HG02763 (cell line): Measurements from ENCODE around the gene EXOSC7.

Source experiments
- ATAC-seq: cut with Tn5 transposase; IDR thresholded peaks from one replicate; pipeline ENCODE4 v1.9.1; 2021; ENCODE audit warnings: mild to moderate bottlenecking, moderate library complexity; ENCODE audit not compliant: unreplicated experiment

EXOSC7 gene

DNA sequence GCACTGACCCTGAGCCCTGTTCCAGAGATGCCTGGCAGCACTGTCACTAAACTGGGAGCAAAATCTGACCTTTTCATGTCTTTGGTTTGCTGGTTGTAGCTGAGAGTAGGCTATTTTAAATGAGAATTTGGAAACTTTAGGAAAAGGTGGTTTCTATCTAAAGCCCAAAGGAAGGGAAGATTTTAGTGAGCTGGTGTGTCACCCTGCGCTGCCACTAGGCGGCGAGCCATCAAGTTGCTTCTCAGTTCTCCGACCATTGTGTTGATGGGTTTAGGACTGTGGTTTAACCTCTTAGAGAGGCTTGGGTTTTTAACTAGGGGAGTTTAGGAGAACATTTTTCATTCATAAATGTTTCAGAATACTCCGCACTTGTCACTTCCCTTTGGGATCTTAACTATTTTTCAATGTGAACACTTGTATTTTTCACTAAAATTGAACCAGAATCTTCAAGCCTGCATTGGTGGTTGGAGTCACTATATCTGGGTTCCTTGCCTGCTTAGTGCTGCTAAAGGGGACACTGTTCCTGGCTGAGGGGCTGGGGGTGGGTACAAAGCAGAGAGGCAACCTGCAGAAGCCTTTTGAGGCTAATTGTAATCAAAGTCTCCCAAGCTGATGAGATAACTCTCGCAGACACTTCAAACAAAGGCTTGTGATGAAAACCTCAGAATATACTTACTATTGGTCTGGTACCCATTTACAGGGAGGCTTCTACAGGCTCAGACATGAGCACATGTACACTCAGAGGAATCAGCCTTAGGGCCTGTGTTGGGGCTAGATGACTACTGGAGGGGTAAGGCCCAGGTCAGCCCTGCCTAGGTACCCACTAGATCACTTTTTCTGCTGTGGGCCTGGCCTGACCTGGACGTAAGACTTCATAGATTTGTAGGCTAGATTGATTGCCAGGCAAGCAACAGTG, 16.8 kb downstream of the EXOSC7 start:
- ATAC-seq = no peak

DNA sequence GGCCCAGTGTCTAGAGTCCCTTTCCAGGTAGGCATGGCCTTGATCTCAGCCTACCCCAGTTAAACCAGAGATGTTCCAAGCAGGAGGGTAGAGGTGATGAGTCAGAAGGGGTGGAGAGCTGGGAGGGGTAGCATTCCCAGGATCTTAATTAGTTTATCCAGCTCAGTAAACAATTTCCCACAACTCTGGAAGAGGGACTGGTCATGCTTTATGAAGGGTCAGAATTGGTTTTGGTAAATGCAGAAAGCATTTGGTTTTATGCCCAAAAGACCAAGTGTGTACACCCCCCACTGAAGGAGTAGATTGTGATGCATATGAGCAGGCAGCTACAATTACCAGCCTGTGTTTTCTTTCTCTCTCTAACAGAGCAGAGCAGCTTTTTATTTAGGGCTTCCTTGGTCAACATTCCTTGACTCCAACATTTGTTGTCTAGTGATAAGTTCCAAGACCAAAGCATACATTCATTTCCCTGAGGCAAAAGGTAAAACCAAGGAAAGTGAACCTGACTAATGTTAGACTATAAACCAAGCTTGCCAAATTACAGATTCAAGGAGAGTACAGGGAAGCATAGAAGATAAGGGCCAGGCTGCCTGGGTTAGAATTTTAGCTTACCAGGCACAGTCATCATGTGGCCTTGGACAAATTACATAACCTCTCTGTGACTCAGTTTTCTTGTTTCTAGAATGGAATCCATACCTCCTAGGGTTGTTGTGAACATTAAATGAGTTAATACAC, 17.6 kb downstream of the EXOSC7 start:
- ATAC-seq = no peak

DNA sequence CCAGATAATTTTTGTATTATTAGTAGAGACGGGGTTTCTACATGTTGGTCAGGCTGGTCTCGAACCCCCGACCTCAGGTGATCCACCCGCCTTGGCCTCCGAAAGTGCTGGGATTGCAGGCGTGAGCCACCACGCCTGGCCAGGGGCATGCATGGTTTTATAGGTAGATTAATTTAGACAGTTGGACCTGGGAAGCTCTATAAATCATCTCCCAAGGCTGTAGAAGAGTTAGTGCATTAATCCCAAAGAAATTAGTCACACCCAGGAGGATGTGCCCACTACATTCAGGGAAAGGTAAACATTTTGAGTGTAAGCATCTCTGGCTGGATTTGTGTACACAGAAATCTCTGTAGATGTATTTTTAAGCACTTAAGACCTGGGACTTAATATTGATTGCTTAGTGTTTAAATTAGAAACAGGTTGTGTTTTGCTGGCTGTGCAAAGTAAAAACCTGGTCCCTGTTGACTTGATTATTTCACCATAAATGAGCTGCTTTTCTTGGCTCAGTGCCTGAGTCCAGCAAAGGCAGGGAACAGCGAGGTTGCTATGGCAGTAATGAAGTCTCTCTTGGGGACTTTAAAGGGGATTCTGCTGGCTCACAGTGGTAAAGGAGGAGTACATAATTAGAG, 19.2 kb downstream of the EXOSC7 start:
- ATAC-seq = no peak

DNA sequence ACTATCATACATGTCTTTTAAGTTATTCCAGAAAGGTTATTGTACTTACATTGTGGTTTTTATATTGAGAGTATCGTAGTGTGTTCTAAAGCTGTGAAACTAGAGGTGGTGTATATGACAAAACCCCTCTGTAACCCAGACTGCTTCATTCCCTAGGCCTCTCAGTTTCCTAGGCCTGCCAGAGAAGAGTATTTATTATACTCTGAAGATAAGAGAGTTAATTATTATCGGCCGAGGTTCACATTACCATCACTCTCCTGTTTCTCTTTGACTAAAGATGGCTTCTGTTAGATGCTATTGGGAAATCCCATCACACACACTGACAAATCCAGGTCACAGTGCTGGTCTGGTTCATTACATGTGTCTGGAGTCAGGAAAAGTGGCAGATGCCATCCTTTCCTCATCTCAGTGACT, 20.5 kb downstream of the EXOSC7 start:
- ATAC-seq = no peak

DNA sequence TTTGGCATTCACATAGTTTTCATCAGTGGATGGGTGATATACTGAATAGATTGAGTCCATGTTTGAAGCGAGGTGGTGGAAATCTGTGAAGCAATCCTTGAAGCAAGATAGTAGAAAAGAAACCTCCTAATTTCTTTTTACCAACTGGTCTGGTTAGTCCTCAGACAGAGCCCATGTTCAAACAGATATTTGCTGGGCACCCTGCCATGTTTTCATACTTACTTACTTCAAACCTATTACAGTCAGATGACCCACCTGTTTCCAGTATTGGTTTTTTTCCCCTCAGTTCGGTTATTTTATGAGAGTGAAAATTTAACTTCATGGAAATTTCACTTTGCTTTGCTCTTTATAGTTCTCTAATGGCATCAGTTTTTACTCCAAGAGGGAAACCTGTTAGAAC, 23.7 kb downstream of the EXOSC7 start:
- ATAC-seq = no peak

DNA sequence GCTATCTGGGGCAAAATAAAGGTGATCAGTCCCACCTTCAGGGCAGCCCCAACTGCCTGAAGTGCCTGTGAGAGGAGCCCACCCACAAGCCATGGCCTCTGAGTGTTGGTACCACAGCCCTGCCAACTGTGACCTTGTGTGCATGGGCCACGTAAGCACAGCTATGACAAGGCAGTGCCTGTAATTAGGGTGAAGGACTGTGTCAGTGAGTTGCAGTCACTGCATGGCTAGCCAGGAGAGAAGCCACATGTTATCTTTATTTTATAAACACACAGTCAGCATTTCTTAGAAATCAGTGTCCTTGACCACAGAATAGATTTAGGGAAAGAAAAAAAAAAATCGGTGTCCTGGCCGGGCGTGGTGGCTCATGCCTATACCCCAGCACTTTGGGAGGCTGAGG, 24.8 kb downstream of the EXOSC7 start:
- no peak for ATAC-seq

DNA sequence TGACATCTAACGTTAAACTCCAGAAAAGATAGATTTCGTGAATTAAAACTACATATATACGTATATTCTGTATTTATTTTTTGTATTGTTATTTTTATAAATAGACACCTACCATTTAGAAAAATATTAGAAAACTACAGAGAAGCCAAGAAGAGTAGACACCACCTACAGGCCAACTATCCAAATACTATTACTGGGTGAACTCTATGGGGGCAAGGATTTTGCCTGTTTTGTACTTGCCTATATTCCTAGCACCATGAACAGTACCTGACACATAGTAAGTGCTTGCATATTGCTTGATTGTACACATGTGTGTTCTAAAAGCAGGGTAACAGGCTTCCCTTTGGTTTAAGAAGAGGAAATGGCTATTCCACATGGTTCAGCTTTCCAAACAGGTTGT, 25.7 kb downstream of the EXOSC7 start:
- ATAC-seq = no peak

DNA sequence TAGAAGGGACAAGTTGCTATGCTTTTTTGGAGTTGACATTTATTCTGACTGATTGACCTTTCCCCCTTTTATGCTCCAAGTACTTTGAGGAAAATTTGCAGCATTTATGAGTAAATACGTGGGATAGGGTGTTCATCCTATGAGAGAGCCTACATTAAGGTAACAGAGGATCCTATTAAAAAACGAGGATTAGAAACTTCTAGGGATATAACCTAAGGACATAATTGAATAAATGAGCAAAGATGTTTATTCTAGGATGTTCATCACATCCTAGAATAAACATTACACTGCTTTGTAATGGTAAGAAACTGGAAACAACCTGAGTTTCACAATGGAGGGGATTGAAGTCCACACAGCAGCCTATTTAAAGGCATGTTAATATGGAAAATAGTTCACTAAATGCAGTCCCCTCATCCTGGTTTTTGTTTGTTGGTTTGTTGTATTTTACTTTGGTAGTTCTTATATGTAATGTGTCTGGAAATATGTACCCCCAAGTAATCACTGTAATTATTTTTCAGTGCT, 26.2 kb downstream of the EXOSC7 start:
- ATAC-seq = no peak

DNA sequence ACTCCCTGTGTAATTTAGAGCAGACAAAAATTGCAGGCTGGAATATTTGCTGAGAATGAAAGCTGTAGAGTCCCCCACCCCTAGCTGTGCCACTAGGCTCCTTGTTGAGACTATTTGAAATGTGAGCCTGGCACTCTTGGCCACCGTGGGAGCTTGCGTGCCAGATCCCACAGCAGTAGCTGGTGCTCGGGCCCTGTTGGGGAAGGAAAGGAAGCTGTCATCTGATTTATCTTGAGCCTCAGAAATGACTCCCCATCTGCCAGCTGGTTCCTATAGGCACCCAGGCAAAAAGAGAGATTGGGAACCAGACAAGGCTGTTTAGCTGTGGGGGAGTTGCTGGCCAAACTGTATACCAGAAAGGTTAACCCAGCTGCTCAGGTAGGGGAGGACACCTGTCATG, 26.7 kb downstream of the EXOSC7 start:
- ATAC-seq = no peak

DNA sequence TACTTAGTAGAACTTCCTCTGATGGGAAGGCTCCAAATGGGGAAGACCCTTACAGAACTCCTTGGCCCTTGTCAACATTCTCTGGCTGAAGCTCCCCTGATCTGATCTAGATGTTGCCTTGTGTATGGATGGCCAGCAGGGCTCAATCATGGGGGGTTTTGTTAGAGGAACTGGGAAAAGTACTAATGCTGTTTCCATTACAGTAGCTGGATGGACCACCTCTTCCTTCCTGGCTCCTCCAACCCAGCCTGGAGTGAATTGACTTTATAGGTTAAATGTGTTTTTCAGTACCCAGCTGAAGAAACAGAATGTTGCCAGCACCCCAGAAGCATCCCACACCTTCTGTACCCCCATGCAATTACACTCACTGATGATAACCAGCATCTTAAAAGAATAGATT, 27.4 kb downstream of the EXOSC7 start:
- ATAC-seq = no peak

DNA sequence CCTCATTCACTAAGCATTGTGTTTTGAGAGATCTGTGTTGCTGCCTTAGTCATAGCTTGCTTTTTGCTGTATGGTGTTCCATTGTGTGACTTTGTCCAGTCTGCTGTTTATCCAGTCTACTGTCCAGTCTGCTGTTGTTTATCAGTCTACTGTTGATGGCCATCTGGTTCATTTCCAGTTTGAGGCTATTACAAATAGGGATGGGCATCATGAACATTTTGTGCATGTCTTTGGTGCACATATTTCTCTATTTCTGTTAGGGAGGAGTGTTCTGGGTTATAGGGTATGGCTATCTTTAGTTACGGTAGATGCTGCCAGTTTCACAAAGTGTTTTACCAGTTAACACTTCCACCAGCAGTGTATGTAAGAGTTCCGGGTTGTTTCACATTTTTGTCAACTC, 27.8 kb downstream of the EXOSC7 start:
- ATAC-seq = no peak

DNA sequence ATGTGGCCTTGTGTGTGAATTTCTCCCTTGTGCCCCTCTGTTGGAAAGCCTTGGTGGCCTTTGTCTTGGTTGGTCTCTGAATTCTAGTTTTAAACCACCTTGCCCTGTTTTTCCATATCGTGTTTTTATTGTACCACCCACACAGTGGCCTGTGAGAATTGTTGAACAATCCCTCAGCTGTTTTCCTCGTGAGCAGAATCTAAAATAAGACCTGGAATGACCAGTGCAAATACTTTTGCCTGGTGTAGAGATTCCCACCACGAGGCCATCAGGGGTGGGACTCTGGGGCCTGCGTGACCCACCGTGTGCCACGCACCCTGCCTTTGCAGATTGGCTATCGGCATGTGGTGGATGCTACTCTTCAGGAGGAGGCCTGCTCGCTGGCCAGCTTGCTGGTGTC, 31.0 kb downstream of the EXOSC7 start:
- ATAC-seq = no peak

DNA sequence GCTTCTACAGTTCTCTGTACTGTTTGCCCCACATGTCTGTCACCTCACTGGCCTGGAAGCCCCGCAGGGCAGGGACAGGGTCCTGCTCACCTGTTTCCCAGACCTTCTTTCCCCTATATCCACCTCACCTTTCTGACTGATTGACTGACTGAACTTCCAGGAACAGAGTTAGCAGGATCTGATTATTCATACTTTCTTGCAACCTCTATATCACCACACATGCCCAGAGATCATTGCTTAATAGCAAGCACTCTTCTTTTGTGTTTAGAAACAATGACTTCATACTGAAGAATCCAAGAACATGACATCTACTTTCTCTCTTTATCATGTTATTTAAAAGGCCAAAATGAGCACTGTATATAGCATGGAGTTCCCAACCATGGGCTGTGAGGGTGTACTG, 32.1 kb downstream of the EXOSC7 start:
- no peak for ATAC-seq

DNA sequence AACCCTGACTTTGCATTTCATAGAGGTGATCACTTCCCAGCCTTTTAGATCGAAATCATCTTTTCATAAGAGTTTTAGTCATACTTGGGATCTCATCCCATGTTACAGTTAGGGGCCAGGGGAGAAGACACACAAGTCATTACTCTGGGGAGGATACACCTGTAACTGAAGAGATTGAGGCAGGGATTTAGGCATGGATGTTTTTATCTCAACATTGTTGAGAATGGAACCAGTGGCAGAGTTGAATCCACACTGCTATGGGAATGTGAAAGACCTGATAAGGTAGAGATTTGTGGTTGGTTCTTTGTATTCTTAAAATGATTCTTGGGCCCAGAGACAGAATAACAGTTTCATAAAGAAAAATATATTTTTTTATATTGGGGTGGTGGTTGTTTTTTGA, 33.8 kb downstream of the EXOSC7 start:
- no peak for ATAC-seq

DNA sequence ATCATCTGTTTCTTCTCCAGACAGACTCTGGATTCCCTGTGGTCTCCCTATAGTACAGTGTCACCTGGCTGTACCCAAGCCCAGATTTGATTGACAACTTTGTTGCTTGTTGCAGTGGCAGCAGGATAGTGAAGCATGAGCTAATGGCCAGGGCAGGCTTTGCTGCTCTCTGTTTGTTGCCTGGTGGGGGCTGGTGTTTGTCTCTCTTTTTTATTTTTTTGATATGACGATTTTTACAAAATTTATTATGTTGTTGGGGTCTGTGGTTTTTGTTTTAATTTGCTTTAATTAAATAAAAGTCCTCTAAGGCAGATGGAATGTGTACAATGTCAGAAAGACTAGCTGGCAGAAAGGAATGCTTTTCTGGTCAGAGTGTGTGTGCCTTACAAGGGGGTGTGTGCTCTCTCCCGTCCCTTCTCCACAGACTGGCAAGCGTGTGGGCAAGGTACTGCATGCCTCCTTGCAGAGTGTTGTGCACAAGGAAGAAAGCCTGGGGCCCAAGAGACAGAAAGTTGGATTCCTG, 34.8 kb downstream of the EXOSC7 start:
- no peak for ATAC-seq

DNA sequence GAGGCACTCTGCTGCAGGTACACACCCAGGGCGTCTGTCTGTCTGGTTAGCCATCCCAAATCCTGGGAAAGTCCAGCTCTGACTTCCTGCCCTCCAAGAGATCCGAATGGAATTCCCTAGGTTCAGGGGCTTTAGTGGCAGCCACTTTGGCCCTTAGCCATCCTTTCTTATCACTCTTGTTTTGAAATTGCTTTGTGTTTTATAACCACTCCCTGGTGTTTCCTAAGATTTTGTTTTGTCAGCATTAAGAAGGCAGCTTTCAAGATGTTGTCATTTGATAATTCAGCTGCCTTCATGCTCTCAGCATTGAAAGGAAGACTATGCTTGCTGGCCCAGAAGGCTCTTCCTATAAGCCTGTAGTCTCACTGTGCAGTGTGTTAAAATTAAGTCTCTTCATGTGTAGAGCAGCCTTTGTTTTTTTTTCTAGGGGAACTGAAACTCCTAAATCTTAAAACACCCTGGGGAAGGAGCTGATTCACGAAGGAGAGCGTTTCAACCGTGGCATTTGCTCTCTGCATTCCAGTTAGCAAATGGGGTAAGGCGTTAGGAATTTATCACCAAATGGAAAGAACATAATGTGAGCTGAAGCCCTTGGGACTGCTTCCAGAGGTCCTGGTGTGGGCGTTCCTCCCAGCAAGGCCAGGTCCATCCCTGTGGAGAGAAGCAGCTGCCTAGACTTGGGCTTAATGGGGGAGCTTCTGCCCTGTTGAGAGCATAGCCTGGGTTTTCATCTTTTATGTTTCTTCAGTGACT, 35.9 kb downstream of the EXOSC7 start:
- ATAC-seq = no peak

DNA sequence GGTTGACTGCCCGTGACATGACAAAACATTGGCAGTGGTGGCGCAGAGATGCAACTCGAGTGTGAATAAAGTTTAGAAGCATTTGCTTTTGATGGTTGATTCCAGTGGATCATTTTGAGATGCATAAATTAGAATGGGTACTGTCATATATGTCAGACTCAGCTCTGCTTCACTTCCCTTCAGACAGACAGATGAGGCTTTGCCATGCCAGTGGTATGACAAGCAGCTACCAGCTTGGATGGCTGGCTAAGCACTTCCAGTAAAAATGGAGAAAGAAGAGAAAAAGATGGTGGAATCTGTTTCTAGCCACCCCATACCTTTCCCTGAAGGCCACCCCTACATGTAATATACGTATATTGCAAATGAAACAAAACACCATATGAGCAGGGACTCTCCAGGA, 36.5 kb downstream of the EXOSC7 start:
- ATAC-seq = no peak

DNA sequence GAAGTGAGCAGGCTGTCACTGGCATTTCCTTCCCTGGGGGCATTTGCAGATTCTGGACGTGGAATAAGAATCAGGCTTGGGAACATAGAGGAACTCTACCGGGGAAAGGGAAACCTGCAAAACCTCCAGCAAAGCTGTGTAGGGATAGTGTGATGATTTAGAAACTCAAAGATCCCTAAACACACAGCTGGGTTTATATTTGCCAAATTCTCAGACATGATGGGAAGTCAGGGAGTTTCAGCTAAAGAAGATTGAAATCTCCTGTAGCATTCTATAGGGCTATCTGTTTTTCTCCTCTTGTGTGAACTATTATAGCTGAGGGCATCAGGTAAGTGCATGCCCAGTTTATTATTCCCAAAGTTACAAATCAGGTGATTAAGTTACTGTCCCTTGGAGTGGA, 40.9 kb downstream of the EXOSC7 start:
- no peak for ATAC-seq

DNA sequence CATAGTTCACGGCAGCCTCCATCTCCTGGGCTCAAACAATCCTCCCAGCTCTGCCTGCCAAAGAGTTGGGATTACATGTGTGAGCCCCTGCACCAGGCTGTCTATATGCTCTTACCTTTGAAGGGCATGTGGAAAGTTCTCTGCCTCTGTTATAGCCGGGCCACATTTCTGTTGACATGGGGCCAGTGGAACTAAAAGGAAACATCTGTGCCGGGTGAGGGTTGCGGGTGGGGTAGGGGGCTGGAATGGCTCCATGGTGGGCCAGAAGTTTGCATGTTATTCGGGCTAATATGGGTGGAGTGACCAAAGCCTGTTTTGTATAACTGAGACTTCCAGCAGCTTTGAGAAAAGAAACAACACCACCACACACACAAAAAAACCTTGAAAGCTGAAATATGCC, 41.8 kb downstream of the EXOSC7 start:
- no peak for ATAC-seq

DNA sequence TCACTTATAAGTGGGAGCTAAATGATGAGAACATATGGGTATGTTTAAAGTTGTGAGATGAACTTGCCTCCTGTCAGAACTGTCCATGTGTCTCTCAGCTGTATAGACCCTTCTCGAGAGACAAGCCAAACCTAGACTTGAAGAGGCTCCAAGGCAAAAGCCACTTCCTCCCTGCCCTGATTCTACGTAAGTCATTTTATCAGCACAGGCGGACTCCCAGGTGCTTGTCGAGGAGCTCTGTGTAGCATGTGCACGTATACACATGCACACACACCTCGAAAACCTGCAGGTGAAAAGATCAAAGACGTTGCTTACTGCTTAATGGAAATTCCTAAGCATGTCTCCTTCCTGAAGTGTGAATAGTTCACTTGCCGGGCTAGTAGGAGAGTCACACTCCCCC, 44.5 kb downstream of the EXOSC7 start:
- no peak for ATAC-seq
